Caco-2 (cell line): Measurements from ENCODE around the gene C11orf65. TPM values are rescaled to one million over a fixed set of nuclear protein-coding genes. Genes with fewer than 3 reads are reported as not detected.

Experiments
- BruUV-seq: library from RNA; stranded (reverse); fragments of 400-500 nt; replicated peaks from 2 replicates; lab custom pipeline; 2021; lab: Mats Ljungman, UMichigan
- CTCF ChIA-PET: fragments of 300-600 bp; sonication (Branson Sonifier 250); formaldehyde crosslinking; loops from one replicate; lab custom pipeline; 2022; ENCODE audit warnings: antibody characterized with exemption; lab: Charles Lee
- POLR2A ChIA-PET: fragments of 300-600 bp; sonication (Branson Sonifier 250); formaldehyde crosslinking; loops from one replicate; lab custom pipeline; 2022; ENCODE audit warnings: antibody characterized with exemption; lab: Charles Lee
- DNase-seq, 2 experiments: peaks; one replicate each; pipeline versions ENCODE4 v3.0.0 to v3.0.0-alpha.2; 2020 to 2022
- H3K27me3 ChIP-seq: replicated peaks from 2 replicates; pipeline ENCODE4 v1.6.0; 2011; ENCODE audit warnings: low read length; ENCODE audit not compliant: control insufficient read depth, insufficient read depth
- H3K36me3 ChIP-seq: 2 replicates; pipeline ENCODE4 v1.5.1; 2011; ENCODE audit warnings: low read length; ENCODE audit not compliant: control insufficient read depth, insufficient read depth
- H3K4me1 ChIP-seq: fragments of 250-450 bp; sonication (Bioruptor Pico); 2 replicates; pipeline ENCODE4 v1.5.1; 2020; ENCODE audit warnings: mild to moderate bottlenecking
- H3K4me3 ChIP-seq: 2 replicates; pipeline ENCODE4 v1.5.1; 2011; ENCODE audit warnings: low read depth, mild to moderate bottlenecking, control low read depth, low read length
- H3K9me3 ChIP-seq: fragments of 250-450 bp; sonication (Bioruptor Pico); 2 replicates; pipeline ENCODE4 v1.5.1; 2020; ENCODE audit warnings: mild to moderate bottlenecking, moderate library complexity
- H3K27ac Mint-ChIP-seq: one replicate; pipeline ENCODE4 v1.8.0; 2022; ENCODE audit warnings: mixed read lengths; ENCODE audit not compliant: unreplicated experiment
- H3K27me3 Mint-ChIP-seq: one replicate; pipeline ENCODE4 v1.8.0; 2022; ENCODE audit warnings: mixed read lengths; ENCODE audit not compliant: insufficient read depth, unreplicated experiment
- H3K36me3 Mint-ChIP-seq: one replicate; pipeline ENCODE4 v1.8.0; 2022; ENCODE audit warnings: mild to moderate bottlenecking, mixed read lengths; ENCODE audit not compliant: insufficient read depth, unreplicated experiment
- H3K4me1 Mint-ChIP-seq: one replicate; pipeline ENCODE4 v1.8.0; 2022; ENCODE audit warnings: low read depth, mixed read lengths; ENCODE audit not compliant: unreplicated experiment
- H3K4me3 Mint-ChIP-seq: one replicate; pipeline ENCODE4 v1.8.0; 2022; ENCODE audit warnings: mild to moderate bottlenecking, moderate library complexity, mixed read lengths; ENCODE audit not compliant: unreplicated experiment
- H3K9me3 Mint-ChIP-seq: one replicate; pipeline ENCODE4 v1.8.0; 2022; ENCODE audit warnings: mixed read lengths; ENCODE audit not compliant: unreplicated experiment
- CTCF ChIP-seq, 2 experiments: fragments of 200-600 bp in 1 of 2; IDR thresholded peaks; 1 replicate in 1 of 2; 2 replicates in 1 of 2; pipeline versions ENCODE4 v1.5.1 to v1.8.0; 2011 to 2022; ENCODE audit warnings: antibody characterized with exemption in 1 of 2, control low read depth in 1 of 2, inconsistent platforms in 1 of 2, low read depth in 1 of 2, low read length in 1 of 2, mild to moderate bottlenecking in 1 of 2, moderate library complexity in 1 of 2; ENCODE audit not compliant: insufficient read depth in 1 of 2, severe bottlenecking in 1 of 2, unreplicated experiment in 1 of 2
- intact Hi-C: fragments of 100-400 bp; cut with micrococcal nuclease; formaldehyde crosslinking; loops from one replicate; pipeline ENCODE4 v1.10.0; 2022; ENCODE audit not compliant: unreplicated experiment
- total RNA-seq: library from RNA; stranded (reverse); gene quantifications from 2 replicates; pipeline ENCODE4 v1.2.3, GENCODE V29; 2022

C11orf65 gene
- total RNA-seq, 1 experiment from 2014 or later = 1.0 TPM

GRCh38 chr11:108491936-108492335 lies 24.6 kb upstream of the C11orf65 start:
- H3K4me3 Mint-ChIP-seq = no peak overlapping the region
- 0 out of 2 replicates have a peak, but pooled peaks cover 4% of the 10 kb centered on the region for H3K36me3 ChIP-seq
- peaks cover 26% of the 10 kb centered on the region for H3K4me1 ChIP-seq
- BruUV-seq = no TSS peak
- no peaks in the 10 kb centered on the region for H3K27me3 Mint-ChIP-seq
- CTCF ChIA-PET = no interaction called here
- intact Hi-C loops = no loop called here
- H3K36me3 Mint-ChIP-seq = peaks cover 57% of the 10 kb centered on the region
- POLR2A ChIA-PET = no interaction called here
- H3K4me3 ChIP-seq = no peak overlapping the region
- peak overlapping the region; percentile 27 for H3K27ac Mint-ChIP-seq
- H3K9me3 ChIP-seq = no peaks in the 10 kb centered on the region
- peaks cover 34% of the 10 kb centered on the region for H3K4me1 Mint-ChIP-seq
- no peak for TF ChIP-seq CTCF (IDR thresholded peaks at IDR 0.05; ENCODE audit: insufficient read depth in 1 of 2, low read depth in 1 of 2, low read length in 1 of 2, severe bottlenecking in 1 of 2, unreplicated experiment in 1 of 2)
- no peaks in the 10 kb centered on the region for H3K9me3 Mint-ChIP-seq
- H3K27me3 ChIP-seq = no peaks in the 10 kb centered on the region
- DNase-seq = no peak

GRCh38 chr11:108486828-108487227 lies 19.5 kb upstream of the C11orf65 start:
- H3K27me3 Mint-ChIP-seq = no peaks in the 10 kb centered on the region
- BruUV-seq = no TSS peak
- POLR2A ChIA-PET = interaction anchor here (0.7 to 0.8 kb wide), 2 partner anchors 107 to 164 kb away, joined by 3 read pairs; partner anchors contain the start of gene EXPH5

GRCh38 chr11:108486331-108486730 lies 19.0 kb upstream of the C11orf65 start:
- ChIA-PET POLR2A (interaction anchor here (0.7 to 0.8 kb wide), 2 partner anchors 107 to 164 kb away, joined by 3 read pairs; partner anchors contain the start of gene EXPH5), CTCF (no interaction called here)
- Histone ChIP-seq H3K9me3 (no peaks in the 10 kb centered on the region), H3K27me3 (no peaks in the 10 kb centered on the region), H3K4me3 (no peak overlapping the region), H3K36me3 (peaks cover 7% of the 10 kb centered on the region), H3K4me1 (peaks cover 28% of the 10 kb centered on the region)
- TF ChIP-seq CTCF (IDR thresholded peaks at IDR 0.05; ENCODE audit: insufficient read depth in 1 of 2, low read depth in 1 of 2, low read length in 1 of 2, severe bottlenecking in 1 of 2, unreplicated experiment in 1 of 2) = no peak
- peak overlapping the region; percentile 53 for H3K4me3 Mint-ChIP-seq
- DNase-seq = no peak
- peaks cover 31% of the 10 kb centered on the region for H3K4me1 Mint-ChIP-seq
- peak overlapping the region; percentile 90 for H3K27ac Mint-ChIP-seq
- intact Hi-C loops = no loop called here
- BruUV-seq = no TSS peak
- peaks cover 89% of the 10 kb centered on the region for H3K36me3 Mint-ChIP-seq
- H3K27me3 Mint-ChIP-seq = no peaks in the 10 kb centered on the region
- H3K9me3 Mint-ChIP-seq = no peaks in the 10 kb centered on the region

More at GRCh38 chr11:108486828-108487227, 19.5 kb upstream of the C11orf65 start:
- Mint-ChIP-seq H3K36me3 (peaks cover 86% of the 10 kb centered on the region), H3K4me1 (peaks cover 31% of the 10 kb centered on the region), H3K4me3 (peak overlapping the region; percentile 53), H3K27ac (peak overlapping the region; percentile 90), H3K9me3 (no peaks in the 10 kb centered on the region)
- peak; percentile 66 to 67 for DNase-seq
- no peak overlapping the region for H3K4me3 ChIP-seq
- H3K27me3 ChIP-seq = no peaks in the 10 kb centered on the region
- peaks cover 7% of the 10 kb centered on the region for H3K36me3 ChIP-seq
- CTCF ChIA-PET = no interaction called here
- H3K4me1 ChIP-seq = peaks cover 28% of the 10 kb centered on the region
- H3K9me3 ChIP-seq = no peaks in the 10 kb centered on the region
- TF ChIP-seq CTCF (IDR thresholded peaks at IDR 0.05; ENCODE audit: insufficient read depth in 1 of 2, low read depth in 1 of 2, low read length in 1 of 2, severe bottlenecking in 1 of 2, unreplicated experiment in 1 of 2) = no peak
- intact Hi-C loops = loop anchor here (1.0 kb wide), 2 partner anchors 10 to 20 kb away; partner anchors contain the start of gene C11orf65
